Measurements from ENCODE around the gene PITPNM3. TPM values are rescaled to one million over a fixed set of nuclear protein-coding genes. Genes with fewer than 3 reads are reported as not detected.

PITPNM3 gene
- total RNA-seq, 4 donors from 2014 or later, result 0.13 to 0.87 (median 0.41) TPM

DNA sequence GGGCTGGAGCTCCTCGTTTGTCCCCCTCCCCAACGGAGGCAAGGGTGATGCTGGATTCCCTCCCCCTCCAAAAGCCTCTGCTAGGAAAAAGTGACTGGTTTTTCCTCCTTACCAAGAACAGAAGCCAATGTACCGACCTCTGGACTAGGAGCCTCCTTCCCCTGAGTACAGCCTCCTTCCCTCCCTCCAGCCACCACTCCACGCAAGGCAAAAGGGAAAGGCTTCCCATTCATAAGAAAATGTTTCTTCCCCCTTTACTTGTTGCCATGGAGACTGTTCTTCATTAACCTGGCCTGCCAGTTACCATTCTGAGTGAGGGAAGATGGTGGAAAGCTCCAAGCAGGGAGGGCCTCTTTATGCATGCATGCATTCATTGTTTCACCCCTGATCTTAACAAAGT, 116.4 kb downstream of the PITPNM3 start:
- TF ChIP-seq POLR2A (IDR thresholded peaks at IDR 0.05), result no peak
- intact Hi-C loops (cut with DNase I; ENCODE audit: low total_unique reads) (loop anchor here (5.0 to 10.0 kb wide), 2 partner anchors 853 to 1195 kb away; no protein-coding TSS in a partner anchor), in situ Hi-C loops (cut with MboI; ENCODE audit: low sequenced_read_pairs in 4 of 4) (loop anchor here in 1 of 4 donors (25.0 kb wide), 1 partner anchor 1203 kb away; the partner anchor contains the start of gene SCIMP)

DNA sequence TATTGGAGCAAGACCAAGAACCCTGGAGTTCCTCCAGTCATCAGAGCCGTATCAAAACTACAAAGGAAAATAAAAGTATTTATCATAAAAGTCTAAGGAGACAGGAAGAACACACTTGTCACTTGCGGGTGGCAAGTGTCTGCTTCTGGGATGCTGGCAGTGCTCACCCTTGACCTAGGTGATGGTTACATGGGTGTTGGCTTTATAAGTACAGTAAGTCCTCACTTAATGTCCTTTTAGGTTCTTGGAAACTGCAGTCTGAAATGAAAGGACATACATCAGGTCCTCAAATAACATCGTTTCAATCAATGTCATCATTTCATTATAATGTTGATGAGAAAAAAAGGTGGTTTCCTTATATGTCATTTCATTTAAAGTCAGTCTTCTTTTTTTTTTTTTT, 118.4 kb downstream of the PITPNM3 start:
- no peaks in the 10 kb centered on the region for H3K4me1 ChIP-seq
- intact Hi-C loops (cut with DNase I; ENCODE audit: low total_unique reads), result loop anchor here (5.0 to 10.0 kb wide), 2 partner anchors 851 to 1193 kb away; no protein-coding TSS in a partner anchor
- no peak overlapping the region for H3K4me3 ChIP-seq
- H3K27me3 ChIP-seq, result peaks cover 4 to 9% (median 5%) of the 10 kb centered on the region in 3 donors
- in situ Hi-C loops (cut with MboI; ENCODE audit: low sequenced_read_pairs in 4 of 4), result loop anchor here in 1 of 4 donors (25.0 kb wide), 1 partner anchor 1201 kb away; the partner anchor contains the start of gene SCIMP
- no peaks in the 10 kb centered on the region for H3K9me3 ChIP-seq
- H3K36me3 ChIP-seq, result no peaks in the 10 kb centered on the region
- DNase-seq (no peak), ATAC-seq (no peak)
- TF ChIP-seq CTCF (IDR thresholded peaks at IDR 0.05 in 4 of 5, conservative IDR thresholded peaks at IDR 0.05 in 1 of 5) (no peak), POLR2A (IDR thresholded peaks at IDR 0.05) (no peak)
- H3K27ac ChIP-seq, result no peak overlapping the region

More for the DNA sequence above, 116.4 kb downstream of the PITPNM3 start:
- Histone ChIP-seq H3K36me3 (no peaks in the 10 kb centered on the region), H3K27ac (no peak overlapping the region), H3K27me3 (peaks cover 4 to 16% (median 5%) of the 10 kb centered on the region in 3 donors), H3K9me3 (no peaks in the 10 kb centered on the region), H3K4me3 (no peak overlapping the region), H3K4me1 (peaks cover 0 to 15% of the 10 kb centered on the region in 2 donors)
- no peak for DNase-seq
- no peak for ATAC-seq

DNA sequence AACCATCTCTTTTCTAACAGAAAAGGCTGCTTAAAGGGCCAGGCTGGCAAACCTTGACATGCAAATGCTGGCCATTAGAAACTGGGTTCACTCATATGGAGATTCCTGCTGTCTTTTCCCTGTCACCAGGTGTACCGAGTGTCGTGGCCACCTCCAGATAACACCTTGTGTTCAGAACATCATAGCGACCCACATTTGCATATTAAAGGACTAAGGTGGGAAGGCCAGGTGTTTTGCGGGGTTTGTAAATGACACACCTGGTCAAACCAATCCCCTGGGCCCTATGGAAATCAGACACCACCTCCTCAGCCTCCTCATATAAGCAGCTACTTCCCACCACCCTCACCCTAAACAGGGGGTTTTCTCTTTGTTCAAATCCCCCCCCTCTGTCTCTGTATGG, 118.9 kb downstream of the PITPNM3 start:
- in situ Hi-C loops (cut with MboI; ENCODE audit: low sequenced_read_pairs in 4 of 4), result loop anchor here in 1 of 4 donors (25.0 kb wide), 1 partner anchor 1200 kb away; the partner anchor contains the start of gene SCIMP
- H3K27me3 ChIP-seq, result peaks cover 4 to 7% (median 5%) of the 10 kb centered on the region in 3 donors
- DNase-seq (no peak), ATAC-seq (no peak)
- no peaks in the 10 kb centered on the region for H3K36me3 ChIP-seq
- intact Hi-C loops (cut with DNase I; ENCODE audit: low total_unique reads), result loop anchor here (5.0 to 10.0 kb wide), 2 partner anchors 850 to 1193 kb away; no protein-coding TSS in a partner anchor
- H3K4me3 ChIP-seq, result no peak overlapping the region
- H3K4me1 ChIP-seq, result no peaks in the 10 kb centered on the region
- no peaks in the 10 kb centered on the region for H3K9me3 ChIP-seq
- H3K27ac ChIP-seq, result no peak overlapping the region
- no peak for TF ChIP-seq POLR2A (IDR thresholded peaks at IDR 0.05)
- TF ChIP-seq CTCF (IDR thresholded peaks at IDR 0.05 in 4 of 5, conservative IDR thresholded peaks at IDR 0.05 in 1 of 5), result no peak

DNA sequence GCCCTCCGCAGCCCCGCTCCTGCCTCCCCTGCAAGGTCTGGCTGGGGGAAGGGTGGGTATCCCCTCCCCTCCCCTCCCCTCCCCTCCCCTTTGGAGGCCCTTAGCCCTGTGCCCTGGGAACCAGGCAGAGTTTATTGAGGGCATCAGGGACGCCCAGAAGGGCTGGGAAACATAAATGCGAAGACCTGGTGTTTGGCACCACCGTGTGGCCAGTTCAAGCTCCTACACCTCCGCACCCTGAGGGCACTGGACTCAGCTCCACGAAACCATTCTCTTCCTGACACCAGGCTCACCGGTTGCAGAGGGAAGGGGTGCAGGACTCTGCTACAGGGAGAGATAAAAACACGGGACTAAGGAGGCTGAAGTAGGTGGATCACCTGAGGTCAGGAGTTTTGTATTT, 120.4 kb downstream of the PITPNM3 start:
- no peak overlapping the region for H3K4me3 ChIP-seq
- no peak overlapping the region for H3K27ac ChIP-seq
- H3K4me1 ChIP-seq, result no peaks in the 10 kb centered on the region
- intact Hi-C loops (cut with DNase I; ENCODE audit: low total_unique reads), result loop anchor here (5.0 to 10.0 kb wide), 2 partner anchors 849 to 1191 kb away; no protein-coding TSS in a partner anchor
- H3K9me3 ChIP-seq, result no peaks in the 10 kb centered on the region
- ATAC-seq (peak; percentile 80 to 86), DNase-seq (peak; percentile 17 to 43)
- peaks cover 4 to 7% (median 5%) of the 10 kb centered on the region in 3 donors for H3K27me3 ChIP-seq
- H3K36me3 ChIP-seq, result no peaks in the 10 kb centered on the region
- in situ Hi-C loops (cut with MboI; ENCODE audit: low sequenced_read_pairs in 4 of 4), result loop anchor here in 1 of 4 donors (25.0 kb wide), 1 partner anchor 1199 kb away; the partner anchor contains the start of gene SCIMP
- TF ChIP-seq CTCF (IDR thresholded peaks at IDR 0.05 in 4 of 5, conservative IDR thresholded peaks at IDR 0.05 in 1 of 5) (peak; percentile 61 to 79 (median 71)), POLR2A (IDR thresholded peaks at IDR 0.05) (no peak)

GRCh38 chr17:6435051-6435450, 121.3 kb downstream of the PITPNM3 start, which contains the start of gene AIPL1:
TSS of gene AIPL1 (minus strand) at chr17:6435121. CDS start at chr17:6435104, 17 bp downstream.
- intact Hi-C loops (cut with DNase I; ENCODE audit: low total_unique reads) (loop anchor here (5.0 to 10.0 kb wide), 2 partner anchors 848 to 1190 kb away; no protein-coding TSS in a partner anchor), in situ Hi-C loops (cut with MboI; ENCODE audit: low sequenced_read_pairs in 4 of 4) (loop anchor here in 1 of 4 donors (25.0 kb wide), 1 partner anchor 1198 kb away; the partner anchor contains the start of gene SCIMP)
- no peak for DNase-seq
- no peaks in the 10 kb centered on the region for H3K4me1 ChIP-seq
- no peak for ATAC-seq
- H3K27me3 ChIP-seq, result peaks cover 0 to 6% (median 5%) of the 10 kb centered on the region in 3 donors
- no peaks in the 10 kb centered on the region for H3K9me3 ChIP-seq
- no peak within 1 kb of the TSS for H3K27ac ChIP-seq
- no peaks in the 10 kb centered on the region for H3K36me3 ChIP-seq
- no peak within 1 kb of the TSS for H3K4me3 ChIP-seq
- TF ChIP-seq POLR2A (IDR thresholded peaks at IDR 0.05), result no peak
- TF ChIP-seq CTCF (IDR thresholded peaks at IDR 0.05 in 4 of 5, conservative IDR thresholded peaks at IDR 0.05 in 1 of 5), result no peak
